GM18508 (cell line): ENCODE data around the gene SLC4A1.
"Not testable (repeated sequence)": the region's sequence is repeated elsewhere in the genome, so short reads cannot be mapped to it uniquely, and the experiment has no call there.

Source experiments
- ATAC-seq: cut with Tn5 transposase; IDR thresholded peaks from one replicate; pipeline ENCODE4 v1.9.1; 2021; ENCODE audit warnings: moderate number of reproducible peaks; ENCODE audit not compliant: insufficient read depth, unreplicated experiment

The SLC4A1 gene

DNA sequence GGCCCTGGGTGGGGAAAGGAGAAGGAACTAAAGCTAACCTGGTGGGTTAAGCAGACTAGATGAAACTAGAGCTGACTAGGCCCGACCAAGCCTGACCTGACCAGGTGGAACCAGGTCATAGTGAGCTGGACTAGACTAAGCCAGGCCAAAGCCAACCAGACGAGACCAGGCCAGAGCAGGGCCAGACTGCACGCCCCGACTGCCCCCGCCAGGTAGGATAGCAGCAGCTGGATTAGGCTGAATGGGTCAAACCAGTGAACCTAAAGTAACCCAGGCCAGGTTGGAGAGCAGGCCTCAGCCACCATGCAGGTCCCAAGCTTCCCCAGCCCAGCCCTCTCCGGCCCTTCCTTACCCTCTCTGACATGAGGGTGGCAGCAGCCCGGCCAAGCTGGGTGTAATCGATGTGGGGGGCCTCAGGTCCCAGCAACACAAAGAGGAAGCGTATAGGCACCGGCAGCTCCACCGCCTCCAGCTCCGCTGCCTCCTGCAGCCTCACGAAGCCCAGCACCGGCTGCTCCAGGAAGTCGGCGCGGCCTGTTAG, 9.1 kb downstream of the SLC4A1 start:
- ATAC-seq = no peak

DNA sequence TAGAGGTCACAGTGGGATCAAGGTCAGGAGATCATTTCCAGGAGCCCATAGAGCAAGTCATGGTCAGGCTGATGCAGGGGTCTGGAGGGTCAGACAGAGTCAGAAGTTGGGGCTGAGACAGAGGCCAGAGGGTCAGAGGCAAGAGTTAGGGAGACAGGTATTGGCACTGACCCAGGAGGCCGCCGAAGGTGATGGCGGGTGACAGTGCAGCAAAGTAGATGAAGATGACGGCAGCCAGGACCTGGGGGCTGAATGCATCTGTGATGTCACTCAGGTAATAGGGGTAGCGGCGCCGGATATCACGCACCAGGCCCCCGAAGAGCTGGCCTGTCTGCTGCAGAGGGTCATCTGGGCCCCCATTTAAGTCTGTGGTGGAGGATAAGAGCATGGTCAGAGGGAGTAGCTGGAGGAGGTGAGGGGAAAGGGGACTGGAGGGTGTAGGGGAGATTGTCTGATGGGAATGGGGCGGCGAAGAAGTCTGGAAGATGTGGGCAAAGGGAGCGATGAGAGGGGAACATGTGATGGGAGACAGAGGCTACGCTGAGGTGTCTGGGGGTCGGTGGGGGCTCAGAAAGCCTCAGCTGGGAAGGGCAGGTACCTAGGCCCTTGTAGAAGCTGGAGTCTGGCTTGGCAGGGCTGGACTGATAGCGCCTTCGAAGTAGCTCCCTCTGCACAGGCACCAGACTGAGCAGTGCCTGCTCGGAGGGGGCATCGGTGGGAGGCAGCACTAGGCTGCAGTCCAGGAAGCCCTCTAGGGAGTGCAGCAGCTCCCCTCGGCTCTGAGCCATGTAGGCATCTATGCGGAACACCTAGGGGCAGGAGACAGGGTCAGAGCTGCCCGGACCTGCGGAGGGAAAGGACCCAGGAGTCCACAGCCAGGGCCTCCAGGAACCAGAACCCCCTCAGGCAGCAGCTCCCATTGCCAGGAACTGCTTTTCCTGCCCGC, 9.8 kb downstream of the SLC4A1 start:
- no peak for ATAC-seq

DNA sequence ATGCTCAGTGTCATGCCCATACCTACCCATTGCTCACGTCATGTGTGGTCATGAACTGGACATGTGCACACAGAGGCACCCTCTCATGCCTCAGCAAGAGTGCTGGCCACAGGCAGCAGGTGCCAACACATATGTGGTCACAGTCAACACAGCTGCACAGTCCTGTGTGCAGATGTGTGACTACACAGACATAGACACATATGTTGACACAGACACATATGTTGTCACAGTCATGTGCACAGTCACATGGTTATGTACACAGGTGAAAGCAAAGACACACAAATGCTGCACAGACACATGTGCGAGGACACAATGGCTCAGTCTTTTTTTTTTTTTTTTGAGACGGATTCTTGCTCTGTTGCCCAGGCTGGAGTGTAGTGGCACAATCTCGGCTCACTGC, 11.3 kb downstream of the SLC4A1 start:
- ATAC-seq = no peak

DNA sequence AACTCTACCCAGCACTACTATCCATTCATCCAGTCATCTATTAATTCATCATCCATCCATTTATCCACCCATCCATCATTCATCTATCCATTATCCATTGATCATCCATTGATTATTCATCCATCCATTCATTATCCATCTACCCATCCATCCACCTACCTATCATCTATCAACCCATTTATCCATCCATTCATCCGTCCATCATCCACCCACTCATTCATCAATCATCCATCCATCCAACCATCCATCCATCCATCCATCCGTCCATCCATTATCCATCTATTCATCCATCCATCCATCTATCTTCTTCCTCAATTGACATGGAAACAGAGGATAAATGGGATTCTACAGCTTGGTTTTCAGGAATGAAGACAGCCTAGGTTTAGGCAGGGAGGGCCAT, 12.0 kb downstream of the SLC4A1 start:
- no peak for ATAC-seq

DNA sequence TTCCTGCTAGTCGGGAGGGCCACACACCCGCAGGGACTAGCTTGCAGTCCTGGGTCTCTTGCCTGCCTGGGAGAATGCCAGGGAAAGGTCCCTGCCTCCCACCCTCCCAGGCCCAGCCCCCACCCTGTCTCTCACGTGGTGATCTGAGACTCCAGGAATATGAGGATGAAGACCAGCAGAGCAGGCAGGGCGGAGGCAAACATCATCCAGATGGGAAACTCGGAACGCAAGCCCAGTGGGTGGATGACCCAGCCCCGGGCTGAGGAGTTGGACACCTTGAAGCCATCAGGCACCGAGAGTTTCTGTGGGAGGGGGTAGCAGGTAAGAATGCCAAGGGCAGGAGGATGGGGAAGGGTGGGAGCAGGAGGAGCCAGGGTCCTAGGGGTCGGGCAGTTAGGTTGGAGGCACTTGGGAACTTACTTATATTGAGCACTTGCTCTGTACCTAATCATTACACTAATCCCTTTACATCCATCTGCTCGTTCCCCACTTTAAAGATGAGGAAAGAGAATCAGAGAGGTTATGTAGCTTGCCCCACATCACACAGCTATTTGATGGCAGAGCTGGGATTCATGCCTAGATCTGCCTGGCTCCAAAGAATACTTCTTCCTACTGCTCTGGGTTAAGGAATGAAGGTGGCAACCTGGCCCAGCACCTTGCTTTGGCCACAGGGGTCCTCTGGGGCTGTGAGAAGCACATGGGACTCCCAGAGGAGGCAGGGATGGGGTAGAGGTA, 13.4 kb downstream of the SLC4A1 start:
- ATAC-seq = no peak

DNA sequence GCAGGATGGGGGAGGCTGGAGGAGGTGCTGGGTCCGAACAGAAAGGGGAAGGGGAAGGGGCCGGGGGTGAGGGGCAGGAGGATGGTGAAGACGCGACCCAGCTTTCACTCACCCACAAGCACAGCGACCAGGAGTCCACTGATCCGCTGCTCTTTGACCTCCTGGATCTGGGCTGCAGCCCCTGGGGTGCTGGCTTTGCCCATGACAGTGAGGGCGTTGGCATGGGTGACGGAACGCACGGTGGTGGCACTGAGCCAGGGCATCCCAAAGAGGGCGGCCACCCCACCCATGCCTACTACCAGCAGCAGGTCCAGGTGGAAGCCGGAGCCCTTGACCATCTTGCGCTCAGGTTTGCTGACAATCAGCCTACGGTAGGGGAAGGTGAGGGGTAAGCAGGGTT, 14.9 kb downstream of the SLC4A1 start:
- ATAC-seq = no peak

GRCh38 chr17:44251062-44251461, 16.9 kb downstream of the SLC4A1 start:
- ATAC-seq = no peak

DNA sequence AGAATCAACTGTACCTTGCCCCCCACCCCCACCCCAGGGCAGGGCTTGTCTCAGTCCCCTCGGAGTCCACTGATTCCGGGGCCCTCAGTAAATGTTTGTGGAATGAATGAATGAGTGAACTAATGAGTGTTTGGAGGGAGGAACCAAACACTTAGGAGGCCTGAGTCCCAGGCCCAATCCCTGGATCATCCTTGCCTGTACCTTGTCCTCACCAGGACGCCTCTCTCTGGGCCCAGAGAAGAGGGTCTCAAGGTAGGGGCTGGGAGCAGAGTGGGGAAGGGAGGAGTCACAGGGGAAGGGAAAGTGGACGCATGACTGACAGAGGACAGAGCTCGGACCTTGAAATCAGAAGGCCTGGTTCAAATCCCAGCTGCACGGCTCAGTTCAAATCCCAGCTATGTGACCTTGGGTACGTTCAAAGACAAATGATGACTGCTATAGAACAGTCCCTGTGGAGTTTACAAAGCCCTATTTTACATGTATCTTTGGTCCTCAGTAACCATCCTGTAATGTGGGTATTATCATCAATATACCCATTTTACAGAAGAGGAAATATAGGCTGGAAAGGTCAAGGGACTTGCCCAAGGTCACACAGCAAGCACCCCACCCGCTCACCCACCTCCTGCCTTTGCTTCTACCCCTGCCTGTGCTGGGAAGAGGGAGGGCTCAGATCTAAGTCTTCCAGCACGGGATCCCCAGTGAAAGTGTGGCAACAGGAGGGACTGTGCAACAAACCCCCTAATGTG, 18.3 kb downstream of the SLC4A1 start:
- no peak for ATAC-seq

GRCh38 chr17:44247876-44248736, 19.8 kb downstream of the SLC4A1 start:
- no peak for ATAC-seq

DNA sequence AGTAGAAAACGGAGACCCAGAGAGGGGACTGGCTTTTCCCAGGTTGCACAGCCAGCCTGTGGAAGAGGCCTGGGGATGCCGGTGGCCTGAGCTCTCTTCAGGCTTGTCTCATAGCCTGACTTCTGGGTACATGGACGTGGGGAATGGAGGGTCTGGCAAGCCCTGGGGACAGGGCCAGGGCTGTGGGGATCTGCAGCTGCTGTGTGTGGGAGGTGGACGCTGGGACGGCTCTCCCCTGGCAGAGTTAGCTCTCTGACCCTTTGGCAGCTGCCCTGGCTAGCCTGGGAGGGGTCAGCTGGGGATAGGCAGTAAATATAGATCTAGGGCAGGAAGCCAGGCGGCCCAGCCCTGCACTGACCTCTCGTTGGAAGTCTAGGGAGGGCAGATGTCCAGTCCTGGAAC, 20.5 kb downstream of the SLC4A1 start:
- no peak for ATAC-seq

GRCh38 chr17:44241106-44241624, 26.8 kb downstream of the SLC4A1 start:
- no peak for ATAC-seq

GRCh38 chr17:44237886-44238285, 30.0 kb downstream of the SLC4A1 start:
- not testable (repeated sequence) for ATAC-seq

- ATAC-seq = no peak
These were observed 31.4 kb downstream of the SLC4A1 start for GRCh38 chr17:44236444-44236991.

- ATAC-seq = no peak
These were observed 32.4 kb downstream of the SLC4A1 start for GRCh38 chr17:44235583-44235936.

DNA sequence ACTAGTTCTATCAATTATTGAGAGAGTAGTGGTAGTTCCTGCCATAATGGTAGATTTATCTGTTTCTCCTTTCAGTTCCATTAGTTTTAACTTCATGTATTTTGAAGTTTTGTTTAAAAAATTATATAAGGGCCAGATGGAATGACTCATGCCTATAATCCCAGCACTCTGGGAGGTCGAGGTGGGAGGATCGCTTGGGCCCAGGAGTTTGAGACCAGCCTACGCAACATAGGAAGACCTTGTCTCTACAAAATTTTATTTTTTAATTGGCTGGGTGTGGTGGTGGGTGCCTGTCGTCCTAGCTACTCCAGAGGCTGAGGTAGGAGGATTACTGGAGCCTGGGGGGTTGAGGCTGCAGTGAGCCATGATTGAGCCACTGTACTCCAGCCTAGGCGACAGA, 34.4 kb downstream of the SLC4A1 start:
- no peak for ATAC-seq

GRCh38 chr17:44232061-44232460, 35.9 kb downstream of the SLC4A1 start:
- ATAC-seq = no peak

GRCh38 chr17:44230140-44230539, 37.8 kb downstream of the SLC4A1 start:
- ATAC-seq = no peak

DNA sequence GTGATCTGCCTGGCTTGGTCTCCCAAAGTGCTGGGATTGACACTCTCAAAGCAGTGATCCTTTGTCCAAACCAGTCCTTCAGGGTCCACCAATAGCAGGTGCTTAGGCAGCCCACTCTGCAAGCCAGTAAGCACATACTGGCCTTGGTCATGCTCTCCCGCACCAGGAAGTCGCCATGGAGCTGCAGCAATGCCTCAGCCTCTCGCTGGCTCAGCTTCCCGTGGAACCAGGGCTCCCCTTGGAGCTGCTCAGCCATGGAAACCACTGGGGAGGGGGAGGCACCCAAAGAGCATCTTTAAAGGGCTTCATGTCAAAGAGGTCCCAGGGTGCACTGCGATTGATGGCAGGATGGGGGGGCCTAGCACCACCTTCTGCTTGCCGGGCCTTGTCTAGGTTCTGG, 38.8 kb downstream of the SLC4A1 start:
- ATAC-seq = no peak

- ATAC-seq = no peak
These were observed 44.3 kb downstream of the SLC4A1 start for GRCh38 chr17:44223541-44224071.
